OCI-LY3 (cell line): ENCODE results near the gene IPO4.

Source experiments
- H2AFZ ChIP-seq: fragments of 200-600, 300-600 bp; shearing (Covaris generic); 2 replicates; pipeline ENCODE4 v1.6.0; 2014; ENCODE audit warnings: antibody characterized with exemption, low read depth, low read length
- H3K27ac ChIP-seq: fragments of 200-600, 300-600 bp; sonication (generic); 2 replicates; pipeline ENCODE4 v1.5.1; 2014; ENCODE audit warnings: mild to moderate bottlenecking, low read length, moderate library complexity, mixed read lengths
- H3K27me3 ChIP-seq: fragments of 200-600, 300-600 bp; sonication (generic); 2 replicates; pipeline ENCODE4 v1.6.1; 2014; ENCODE audit warnings: low read depth, low read length, mixed read lengths
- H3K36me3 ChIP-seq: fragments of 200-600, 300-600 bp; sonication (generic); replicated peaks from 2 replicates; pipeline ENCODE3; 2014; ENCODE audit warnings: low read depth, low read length, mixed read lengths
- H3K4me1 ChIP-seq: fragments of 300-600, 200-600 bp; sonication (generic); 2 replicates; pipeline ENCODE4 v1.6.1; 2014; ENCODE audit warnings: low read length, mixed read lengths
- H3K4me2 ChIP-seq: fragments of 200-600, 300-600 bp; sonication (generic); 2 replicates; pipeline ENCODE4 v1.6.1; 2014; ENCODE audit warnings: low read length, mixed read lengths
- H3K4me3 ChIP-seq: fragments of 300-600, 200-600 bp; sonication (generic); 2 replicates; pipeline ENCODE4 v1.5.1; 2014; ENCODE audit warnings: antibody characterized with exemption, mild to moderate bottlenecking, low read length, moderate library complexity
- H3K79me2 ChIP-seq: fragments of 300-600, 200-600 bp; shearing (Covaris generic); 2 replicates; pipeline ENCODE4 v1.6.1; 2014; ENCODE audit warnings: mild to moderate bottlenecking, low read length, mixed read lengths
- H3K9ac ChIP-seq: fragments of 300-600, 200-600 bp; shearing (Covaris generic); 2 replicates; pipeline ENCODE4 v1.6.0; 2014; ENCODE audit warnings: mild to moderate bottlenecking, low read length, moderate library complexity
- H3K9me3 ChIP-seq: fragments of 200-600, 300-600 bp; shearing (Covaris generic); 2 replicates; pipeline ENCODE4 v1.6.1; 2014; ENCODE audit warnings: low read length, mixed read lengths; ENCODE audit not compliant: insufficient read depth
- H4K20me1 ChIP-seq: fragments of 200-600, 300-600 bp; sonication (generic); 2 replicates; pipeline ENCODE4 v1.6.1; 2016; ENCODE audit warnings: low read length, mixed read lengths; ENCODE audit not compliant: insufficient read depth
- CTCF ChIP-seq: fragments of 200-600, 300-600 bp; sonication (generic); IDR thresholded peaks from 2 replicates; pipeline ENCODE4 v1.5.1; 2014; ENCODE audit warnings: antibody characterized with exemption, low read length, low read depth
- EZH2phosphoT487 ChIP-seq: fragments of 200-600 bp; shearing (Covaris generic); IDR thresholded peaks from 2 replicates; pipeline ENCODE4 v1.6.1; 2018; ENCODE audit warnings: antibody characterized with exemption, mixed run types, low read depth

The IPO4 gene

DNA sequence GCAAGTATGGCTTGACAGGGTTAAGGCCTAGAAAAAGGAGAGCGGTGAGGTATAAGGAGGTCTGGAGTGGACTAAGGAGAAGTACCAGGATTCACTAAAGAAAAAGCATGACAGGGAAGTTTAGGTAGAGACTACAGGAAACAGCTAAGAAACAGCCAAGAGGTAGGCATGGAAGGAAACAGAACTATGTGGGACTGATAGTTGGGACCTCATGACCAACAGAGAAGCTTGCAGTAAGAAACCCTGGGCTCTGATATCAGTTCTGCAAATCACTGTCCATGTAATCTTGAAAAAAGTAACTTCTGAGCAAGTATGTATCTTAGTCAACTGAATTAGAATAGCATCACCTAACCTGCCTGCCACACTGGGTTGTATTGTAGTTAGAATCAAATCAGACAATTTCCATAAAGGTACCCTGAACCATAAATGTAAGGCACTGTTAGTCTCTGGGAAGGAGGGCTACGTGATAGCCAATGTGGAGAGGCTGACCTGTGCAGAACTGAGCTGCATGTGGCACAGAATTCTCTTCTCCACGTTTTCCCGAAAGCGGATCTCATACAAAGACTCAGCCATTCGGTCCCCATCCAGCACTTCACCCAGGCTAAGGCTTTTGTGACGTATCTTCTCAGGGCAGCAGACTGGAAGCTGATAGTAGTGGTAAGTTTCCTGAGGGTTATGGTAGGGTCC, 5.7 kb upstream of the IPO4 start:
- Histone ChIP-seq H3K27ac (peak overlapping the region; percentile 87), H3K79me2 (peaks cover 50% of the 10 kb centered on the region)

GRCh38 chr14:24192933-24193332, 4.3 kb upstream of the IPO4 start:
- no peaks in the 10 kb centered on the region for H3K9me3 ChIP-seq
- TF ChIP-seq CTCF (no peak), EZH2phosphoT487 (no peak)
- peaks cover 23% of the 10 kb centered on the region for H3K4me1 ChIP-seq
- H3K27me3 ChIP-seq = no peaks in the 10 kb centered on the region
- no peak overlapping the region for H3K27ac ChIP-seq
- no peak overlapping the region for H3K9ac ChIP-seq
- no peak overlapping the region for H3K4me2 ChIP-seq
- H3K79me2 ChIP-seq = peaks cover 56% of the 10 kb centered on the region
- H3K4me3 ChIP-seq = no peak overlapping the region
- H3K36me3 ChIP-seq = peaks cover 27% of the 10 kb centered on the region
- no peaks in the 10 kb centered on the region for H4K20me1 ChIP-seq
- H2AFZ ChIP-seq = no peak overlapping the region

More for the DNA sequence above, 5.7 kb upstream of the IPO4 start:
- H3K9me3 ChIP-seq = no peaks in the 10 kb centered on the region
- peak overlapping the region; percentile 96 for H3K4me3 ChIP-seq
- H3K36me3 ChIP-seq = peaks cover 33% of the 10 kb centered on the region
- TF ChIP-seq EZH2phosphoT487 (no peak), CTCF (no peak)
- peak overlapping the region; percentile 91 for H3K4me2 ChIP-seq
- H3K9ac ChIP-seq = peak overlapping the region; percentile 93; the same call in 1 of the 2 replicates
- no peak overlapping the region for H2AFZ ChIP-seq
- no peaks in the 10 kb centered on the region for H3K27me3 ChIP-seq
- peaks cover 17% of the 10 kb centered on the region for H3K4me1 ChIP-seq
- no peaks in the 10 kb centered on the region for H4K20me1 ChIP-seq

DNA sequence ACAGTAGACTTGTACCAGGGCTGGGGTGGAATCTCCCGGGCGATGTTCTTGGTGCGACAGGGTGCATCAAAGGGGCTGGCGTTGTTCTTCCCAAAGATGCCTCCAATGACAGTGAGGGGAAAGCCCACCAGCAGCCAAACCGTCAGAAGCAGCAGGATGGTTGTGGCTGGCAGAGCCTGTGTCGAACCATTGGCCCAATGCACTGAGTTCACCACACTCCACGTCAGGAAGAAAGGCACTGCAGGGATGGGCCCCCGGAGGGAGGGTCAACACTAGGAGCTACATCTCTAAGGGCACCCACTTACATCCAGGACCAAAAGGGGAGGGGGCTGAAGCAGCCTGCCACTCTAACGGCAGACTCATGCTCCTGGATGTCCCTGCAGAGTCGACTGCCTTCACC, 1.8 kb upstream of the IPO4 start:
- Histone ChIP-seq H3K4me1 (peaks cover 26% of the 10 kb centered on the region), H3K4me2 (no peak overlapping the region), H4K20me1 (no peaks in the 10 kb centered on the region), H3K27me3 (no peaks in the 10 kb centered on the region), H3K9ac (no peak overlapping the region), H2AFZ (no peak overlapping the region), H3K9me3 (no peaks in the 10 kb centered on the region), H3K79me2 (peaks cover 55% of the 10 kb centered on the region), H3K4me3 (no peak overlapping the region), H3K36me3 (peaks cover 46% of the 10 kb centered on the region), H3K27ac (no peak overlapping the region)
- no peak for TF ChIP-seq EZH2phosphoT487
- no peak for TF ChIP-seq CTCF

GRCh38 chr14:24189460-24189859, 844 bp upstream of the IPO4 start:
- Histone ChIP-seq H2AFZ (no peak overlapping the region), H3K79me2 (peaks cover 45% of the 10 kb centered on the region), H3K27ac (no peak overlapping the region), H3K4me2 (peak overlapping the region; percentile 99), H3K27me3 (no peaks in the 10 kb centered on the region), H3K9ac (peak overlapping the region; percentile 53; the same call in 1 of the 2 replicates), H3K4me3 (peak overlapping the region; percentile 99), H3K4me1 (peaks cover 20% of the 10 kb centered on the region), H4K20me1 (no peaks in the 10 kb centered on the region), H3K9me3 (no peaks in the 10 kb centered on the region), H3K36me3 (peaks cover 54% of the 10 kb centered on the region)
- TF ChIP-seq CTCF (no peak), EZH2phosphoT487 (no peak)
